Kidney (tissue), 14 donors: ENCODE measurements around the gene CES2. TPM values are rescaled to one million over a fixed set of nuclear protein-coding genes. Genes with fewer than 3 reads are reported as not detected.
"Not testable (repeated sequence)": the region's sequence is repeated elsewhere in the genome, so short reads cannot be mapped to it uniquely, and the experiment has no call there.

ENCODE experiments used
- DNase-seq, 5 donors: peaks; one replicate each; pipeline ENCODE4 v3.0.0-alpha.2; 2013 to 2020
- FAIRE-seq: peaks from 2 replicates; lab custom pipeline; 2012; peaks lifted over from hg19 to GRCh38; lab: Jason Lieb, UNC
- H3K27ac ChIP-seq, 2 donors: one replicate each; pipeline ENCODE4 v1.7.0; 2013; ENCODE audit warnings: low read depth in 2 of 2, low read length in 2 of 2, inconsistent platforms in 1 of 2
- H3K27me3 ChIP-seq: one replicate; pipeline ENCODE4 v1.7.1; 2013; ENCODE audit warnings: low read length, inconsistent platforms; ENCODE audit not compliant: control insufficient read depth, insufficient read depth
- H3K36me3 ChIP-seq, 3 donors: one replicate each; pipeline versions ENCODE4 v1.7.0 to v1.7.1; 2013; ENCODE audit warnings: low read length in 3 of 3, control low read depth in 1 of 3, inconsistent platforms in 1 of 3; ENCODE audit not compliant: insufficient read depth in 3 of 3, control insufficient read depth in 2 of 3
- H3K4me1 ChIP-seq, 3 donors: one replicate each; pipeline versions ENCODE4 v1.7.0 to v1.7.1; 2013; ENCODE audit warnings: low read length in 3 of 3, inconsistent platforms in 1 of 3, low read depth in 1 of 3; ENCODE audit not compliant: control insufficient read depth in 2 of 3, insufficient read depth in 2 of 3
- H3K4me3 ChIP-seq, 3 donors: one replicate each; pipeline versions ENCODE4 v1.7.0 to v1.8.1; 2013; ENCODE audit warnings: low read length in 3 of 3, control low read depth in 1 of 3, inconsistent platforms in 1 of 3
- H3K9ac ChIP-seq, 3 donors: one replicate each; pipeline versions ENCODE4 v1.7.0 to v1.7.1; 2013; ENCODE audit warnings: low read length in 3 of 3, control low read depth in 1 of 3, inconsistent platforms in 1 of 3
- H3K9me3 ChIP-seq, 3 donors: one replicate each; pipeline versions ENCODE4 v1.7.0 to v1.7.1; 2013; ENCODE audit warnings: low read length in 3 of 3, control low read depth in 1 of 3, inconsistent platforms in 1 of 3; ENCODE audit not compliant: control insufficient read depth in 2 of 3, insufficient read depth in 1 of 3
- CTCF ChIP-seq: IDR thresholded peaks from 3 replicates; pipeline ENCODE4 v1.5.1; 2012; ENCODE audit warnings: mild to moderate bottlenecking, moderate library complexity, borderline replicate concordance; ENCODE audit not compliant: insufficient read depth; ENCODE audit errors: extremely low read depth
- intact Hi-C: fragments of 100-400 bp; cut with DNase I; formaldehyde crosslinking; loops from one replicate; pipeline ENCODE4 v1.11.1; 2022
- polyA plus RNA-seq: library from polyadenylated mRNA; stranded (reverse); fragments of 350-450 nt; fragmentation: Illumina TruSeq; extraction: RNeasy Lipid Tissue Mini Kit (QIAGEN cat#74804); gene quantifications from one replicate; pipeline ENCODE4 v1.2.3, GENCODE V29; 2014; ENCODE audit warnings: low read depth, low replicate concordance; ENCODE audit not compliant: insufficient read depth
- total RNA-seq: library from RNA; stranded (reverse); fragmentation: NEBNext Ultra II Directional; extraction: Animal tissue kit (Norgen Biotek cat#: 25700); gene quantifications from one replicate; pipeline ENCODE4 v1.2.1, GENCODE V29; 2021
- donor health status: control.
- donor health status: control.
- donor health status: control.
- donor health status: control.
- donor health status: control.
- donor health status: DM: yes; HTN: yes; CAD: no.
- donor health status: Normal renal cell carcinoma (clear cell type).

Gene CES2
- total and polyA plus RNA-seq, 2 donors from 2014 or later, result 72.1 to 76.9 TPM

- intact Hi-C loops, result no loop called here
- DNase-seq (no peak), FAIRE-seq (no peak)
- Histone ChIP-seq H3K9ac (no peak overlapping the region), H3K36me3 (no peaks in the 10 kb centered on the region), H3K4me3 (no peak overlapping the region), H3K4me1 (peaks cover 0 to 5% (median 4%) of the 10 kb centered on the region in 3 donors), H3K27ac (peak overlapping the region in 1 of 2 donors; percentile 32), H3K27me3 (no peaks in the 10 kb centered on the region), H3K9me3 (no peaks in the 10 kb centered on the region)
- no peak for TF ChIP-seq CTCF
Measured at GRCh38 chr16:66973716-66974115, 38.4 kb downstream of the CES2 start.

- H3K4me1 ChIP-seq, H3K27ac ChIP-seq, H3K9me3 ChIP-seq, H3K4me3 ChIP-seq, FAIRE-seq, DNase-seq, H3K9ac ChIP-seq, H3K36me3 ChIP-seq, intact Hi-C loops, H3K27me3 ChIP-seq: not testable (repeated sequence)
Measured at GRCh38 chr16:66974156-66974931, 39.0 kb downstream of the CES2 start.

- H3K27ac ChIP-seq, H3K4me1 ChIP-seq, H3K27me3 ChIP-seq, H3K9ac ChIP-seq, intact Hi-C loops, FAIRE-seq, H3K9me3 ChIP-seq, H3K4me3 ChIP-seq, H3K36me3 ChIP-seq: not testable (repeated sequence)
- DNase-seq, result peak in 3 of 5 donors; percentile 40 to 55 (median 41)
Measured at GRCh38 chr16:66974932-66975246, 39.6 kb downstream of the CES2 start.

GRCh38 chr16:66975302-66975893, 40.1 kb downstream of the CES2 start:
- no peak for DNase-seq
- Histone ChIP-seq H3K27ac (no peak overlapping the region), H3K27me3 (no peaks in the 10 kb centered on the region), H3K36me3 (no peaks in the 10 kb centered on the region), H3K4me1 (peaks cover 0 to 5% (median 4%) of the 10 kb centered on the region in 3 donors), H3K4me3 (no peak overlapping the region), H3K9me3 (no peaks in the 10 kb centered on the region), H3K9ac (no peak overlapping the region)
- no peak for FAIRE-seq
- TF ChIP-seq CTCF, result no peak
- intact Hi-C loops, result no loop called here
